GM23338 (cell line): ENCODE data around the gene MEI1.

Experiments
- CREB1 ChIP-seq: fragments of 250-450 bp; sonication (Bioruptor Pico); IDR thresholded peaks from 2 replicates; pipeline ENCODE4 v1.5.0; 2020; ENCODE audit warnings: low read depth, mild to moderate bottlenecking, moderate library complexity
- CTCF ChIP-seq, 2 experiments: fragments of 200-600 bp in 1 of 2; sonication (generic) in 1 of 2; conservative IDR thresholded peaks; 2 replicates each; pipeline versions ENCODE4 v1.5.1 to v1.6.1; 2016 to 2017; ENCODE audit warnings: antibody characterized with exemption in 2 of 2, low read depth in 2 of 2, mild to moderate bottlenecking in 2 of 2, moderate library complexity in 1 of 2
- EZH2 ChIP-seq: fragments of 200-600 bp; sonication (generic); IDR thresholded peaks from one replicate; pipeline ENCODE4 v1.8.0; 2017; ENCODE audit warnings: antibody characterized with exemption, mild to moderate bottlenecking, low read depth; ENCODE audit not compliant: unreplicated experiment
- EZH2phosphoT487 ChIP-seq: fragments of 200-600 bp; sonication (generic); IDR thresholded peaks from one replicate; pipeline ENCODE4 v1.8.1; 2018; ENCODE audit warnings: antibody characterized with exemption; ENCODE audit not compliant: unreplicated experiment
- JUNB ChIP-seq: IDR thresholded peaks from one replicate; pipeline ENCODE4 v1.6.1; 2016; ENCODE audit warnings: antibody characterized with exemption; ENCODE audit not compliant: unreplicated experiment
- NANOG ChIP-seq: IDR thresholded peaks from 2 replicates; pipeline ENCODE4 v1.6.1; 2016; ENCODE audit warnings: antibody characterized with exemption, borderline replicate concordance
- POLR2AphosphoS5 ChIP-seq: IDR thresholded peaks from 2 replicates; pipeline ENCODE4 v1.6.1; 2016; ENCODE audit warnings: antibody characterized with exemption, low read depth
- REST ChIP-seq: IDR thresholded peaks from one replicate; pipeline ENCODE4 v1.6.1; 2018; ENCODE audit warnings: antibody characterized with exemption; ENCODE audit not compliant: unreplicated experiment

- no peak for TF ChIP-seq CTCF (conservative IDR thresholded peaks at IDR 0.05; ENCODE audit: low read depth in 2 of 2)
- no peak for TF ChIP-seq REST
- no peak for TF ChIP-seq EZH2phosphoT487
- TF ChIP-seq EZH2 = no peak
- no peak for TF ChIP-seq CREB1 (CRISPR knock-in tag)
- TF ChIP-seq POLR2AphosphoS5 = no peak
- no peak for TF ChIP-seq JUNB
- TF ChIP-seq NANOG = no peak
These were observed 137.2 kb downstream of the MEI1 start for GRCh38 chr22:41836551-41836950.
